GM12875 (cell line): ENCODE results near the gene ATP2B2.

ENCODE experiments used
- H3K4me3 ChIP-seq: one replicate; pipeline ENCODE4 v1.5.1; 2011; ENCODE audit warnings: low read depth, low read length, control low read depth
- TF ChIP-seq, protein P1 (sequence below): IDR thresholded peaks from 2 replicates; pipeline ENCODE4 v1.5.1; 2011; ENCODE audit warnings: low read depth, mild to moderate bottlenecking, control low read depth, inconsistent platforms, low read length, moderate library complexity, borderline replicate concordance; ENCODE audit not compliant: insufficient read depth

The ATP2B2 gene

DNA sequence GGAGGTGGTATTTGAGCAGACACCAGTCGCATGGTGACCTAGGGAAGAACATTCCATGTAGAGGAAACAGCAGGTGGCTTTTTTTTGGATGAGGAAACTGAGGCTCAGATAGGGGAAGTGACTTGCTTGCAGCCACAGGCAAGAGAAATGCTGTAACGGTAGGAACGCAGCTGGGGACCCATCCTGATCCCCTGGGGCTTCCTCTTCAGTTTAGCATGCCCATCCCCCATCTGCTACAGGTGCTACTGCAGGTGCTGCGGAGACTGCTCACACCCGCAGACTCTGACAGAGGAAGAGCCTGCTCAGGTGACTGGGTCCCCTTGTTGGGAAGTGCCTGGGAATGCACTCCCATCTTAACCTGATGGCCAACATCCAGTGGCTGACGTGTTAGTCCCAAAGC is 129.0 kb downstream of the ATP2B2 start:
- TF ChIP-seq, protein P1, sequence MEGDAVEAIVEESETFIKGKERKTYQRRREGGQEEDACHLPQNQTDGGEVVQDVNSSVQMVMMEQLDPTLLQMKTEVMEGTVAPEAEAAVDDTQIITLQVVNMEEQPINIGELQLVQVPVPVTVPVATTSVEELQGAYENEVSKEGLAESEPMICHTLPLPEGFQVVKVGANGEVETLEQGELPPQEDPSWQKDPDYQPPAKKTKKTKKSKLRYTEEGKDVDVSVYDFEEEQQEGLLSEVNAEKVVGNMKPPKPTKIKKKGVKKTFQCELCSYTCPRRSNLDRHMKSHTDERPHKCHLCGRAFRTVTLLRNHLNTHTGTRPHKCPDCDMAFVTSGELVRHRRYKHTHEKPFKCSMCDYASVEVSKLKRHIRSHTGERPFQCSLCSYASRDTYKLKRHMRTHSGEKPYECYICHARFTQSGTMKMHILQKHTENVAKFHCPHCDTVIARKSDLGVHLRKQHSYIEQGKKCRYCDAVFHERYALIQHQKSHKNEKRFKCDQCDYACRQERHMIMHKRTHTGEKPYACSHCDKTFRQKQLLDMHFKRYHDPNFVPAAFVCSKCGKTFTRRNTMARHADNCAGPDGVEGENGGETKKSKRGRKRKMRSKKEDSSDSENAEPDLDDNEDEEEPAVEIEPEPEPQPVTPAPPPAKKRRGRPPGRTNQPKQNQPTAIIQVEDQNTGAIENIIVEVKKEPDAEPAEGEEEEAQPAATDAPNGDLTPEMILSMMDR: no peak
- no peak overlapping the region for H3K4me3 ChIP-seq

DNA sequence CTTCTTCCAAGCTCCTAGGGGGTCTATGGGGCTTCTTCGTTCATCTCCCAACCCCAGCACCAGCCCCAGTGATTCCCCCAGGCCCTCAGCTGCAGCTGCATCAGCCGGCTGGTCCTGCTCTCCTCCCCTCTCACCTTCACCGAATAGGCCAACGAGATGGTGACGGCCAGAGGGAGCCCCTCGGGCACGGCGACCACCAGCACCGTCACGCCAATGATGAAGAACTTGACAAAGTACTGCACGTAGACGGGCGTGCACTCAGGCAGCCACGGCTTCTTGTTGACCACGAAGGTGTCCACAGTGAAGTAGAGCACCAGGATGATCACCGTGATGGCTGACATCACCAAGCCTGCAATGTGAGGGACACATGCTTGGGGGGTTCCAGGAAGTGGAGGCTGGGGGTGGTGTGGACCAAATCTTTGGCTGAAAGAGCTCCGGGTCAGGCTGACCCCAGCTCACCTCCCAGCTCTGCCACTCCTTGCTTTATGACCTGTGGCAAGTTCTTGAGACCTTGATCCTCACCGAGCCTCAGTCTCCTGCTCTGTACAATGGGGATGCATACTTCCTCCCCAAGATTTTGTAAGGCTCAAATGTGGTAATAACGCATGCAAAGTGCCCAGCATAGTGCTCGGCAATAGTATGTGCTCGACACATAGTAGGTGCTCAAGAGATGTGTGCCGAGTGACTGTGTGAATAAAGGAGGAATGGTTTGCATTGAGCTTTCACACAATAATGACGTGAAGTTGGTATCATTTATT is 129.9 kb downstream of the ATP2B2 start:
- TF ChIP-seq, protein P1: no peak
- H3K4me3 ChIP-seq: no peak overlapping the region

DNA sequence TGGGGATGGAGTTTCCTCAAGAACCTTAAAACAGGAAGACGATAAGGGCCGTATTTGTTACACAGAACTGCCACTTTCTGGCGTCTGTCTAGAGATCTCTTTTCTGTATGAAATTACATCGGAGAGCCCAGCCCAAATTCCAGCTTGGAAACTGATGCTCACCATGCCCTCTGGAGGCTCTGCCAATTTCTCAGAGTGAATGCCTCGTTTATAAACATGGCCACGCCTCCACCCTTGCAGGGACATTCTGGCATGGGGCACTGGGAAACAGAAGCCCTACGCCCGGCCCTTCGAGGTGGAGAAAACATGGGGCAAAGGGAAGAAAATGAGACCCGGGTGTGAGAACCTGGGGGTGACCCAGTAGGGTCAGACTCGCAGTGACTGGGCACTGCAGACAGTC is 131.1 kb downstream of the ATP2B2 start:
- TF ChIP-seq, protein P1: no peak

DNA sequence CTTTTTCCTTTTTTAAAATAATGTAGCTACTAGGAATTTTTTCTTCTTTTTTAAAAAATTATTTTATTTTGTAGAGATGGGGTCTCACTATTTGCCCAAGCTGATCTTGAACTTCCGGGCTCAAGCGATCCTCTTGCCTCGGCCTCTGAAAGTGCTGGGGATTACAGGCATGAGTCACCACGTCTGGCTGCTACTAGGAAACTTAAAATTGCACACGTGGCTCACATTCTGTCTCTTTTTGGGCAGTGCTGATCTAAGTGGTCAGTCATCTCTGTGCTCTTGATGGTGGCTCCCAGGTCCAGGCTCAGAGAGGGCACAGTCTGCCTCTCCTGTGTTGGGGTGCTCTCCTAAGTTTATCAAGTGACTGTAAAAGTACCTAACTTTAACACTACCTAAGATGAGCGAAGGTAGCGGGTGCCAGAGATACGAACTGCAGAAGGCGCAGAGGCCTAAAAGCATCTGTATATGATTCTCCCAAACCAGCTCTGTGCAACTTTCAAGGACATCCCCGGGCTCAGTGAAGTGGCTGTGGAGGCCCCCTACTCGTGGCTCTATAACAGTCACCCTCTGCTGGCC is 131.6 kb downstream of the ATP2B2 start:
- TF ChIP-seq, protein P1: no peak

More for the DNA sequence above, 131.1 kb downstream of the ATP2B2 start:
- H3K4me3 ChIP-seq: no peak overlapping the region

DNA sequence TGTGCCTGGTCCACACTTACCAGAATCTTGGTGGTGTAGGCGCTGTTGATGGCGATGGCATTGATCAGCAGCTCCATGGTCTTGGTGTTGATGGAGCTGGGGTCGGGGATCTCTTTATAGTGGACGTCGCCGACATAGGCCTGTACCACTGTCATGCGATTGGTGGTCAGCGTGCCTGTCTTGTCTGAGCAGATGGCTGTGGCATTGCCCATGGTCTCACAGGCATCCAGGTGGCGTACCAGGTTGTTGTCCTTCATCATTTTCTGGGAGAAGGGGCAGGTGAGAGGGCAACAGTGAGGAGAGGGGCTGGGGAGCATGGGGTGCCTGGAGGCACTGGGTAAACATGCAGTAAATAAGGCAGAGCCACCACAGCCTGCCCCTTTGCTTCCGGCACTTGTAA is 133.6 kb downstream of the ATP2B2 start:
- no peak overlapping the region for H3K4me3 ChIP-seq
- TF ChIP-seq, protein P1: no peak

More for the DNA sequence above, 131.6 kb downstream of the ATP2B2 start:
- no peak overlapping the region for H3K4me3 ChIP-seq

DNA sequence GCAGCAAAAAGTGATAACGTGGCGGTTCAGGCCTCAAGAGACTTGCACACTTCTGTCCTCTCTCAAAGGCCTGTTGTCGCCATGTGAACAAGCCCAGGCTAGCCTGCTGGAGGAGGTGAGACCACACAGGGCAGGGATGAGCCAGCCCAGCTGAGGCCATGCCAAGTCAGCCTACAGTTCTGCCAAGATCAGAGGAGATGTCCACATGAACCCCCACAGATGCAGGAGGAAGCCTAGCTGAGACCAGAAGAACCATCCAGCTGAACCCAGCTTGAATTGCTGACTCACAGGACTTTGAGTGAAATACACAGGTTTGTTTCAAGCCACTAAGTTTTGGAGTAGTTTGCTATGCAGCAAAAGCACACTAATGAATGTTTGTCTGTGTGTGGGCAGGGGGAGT is 134.2 kb downstream of the ATP2B2 start:
- TF ChIP-seq, protein P1: no peak
- H3K4me3 ChIP-seq: no peak overlapping the region

DNA sequence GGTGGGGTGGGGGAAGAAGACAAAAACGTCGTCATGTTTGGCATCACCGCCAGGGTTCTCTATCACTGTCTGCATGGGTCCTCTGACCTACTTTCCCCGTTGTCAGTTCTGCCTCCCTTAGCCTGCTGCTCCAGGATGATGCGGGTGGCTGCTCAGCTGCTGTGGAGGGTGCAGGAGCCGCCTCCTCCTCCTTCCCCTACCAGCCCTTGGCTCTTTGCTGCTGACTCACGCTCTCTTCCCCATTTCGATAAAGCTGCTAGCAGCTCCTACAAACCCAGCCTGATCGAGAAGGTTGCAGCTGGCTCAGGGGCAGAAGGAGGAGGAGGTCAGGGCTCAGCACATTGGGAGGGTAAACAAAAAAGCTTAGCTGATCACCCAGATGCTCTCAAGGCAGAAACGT is 135.0 kb downstream of the ATP2B2 start:
- TF ChIP-seq, protein P1: no peak
- H3K4me3 ChIP-seq: no peak overlapping the region
